Ishikawa (cell line): ENCODE results near the gene RBFOX1.

ENCODE experiments used
- CEBPB ChIP-seq: IDR thresholded peaks from 2 replicates; pipeline ENCODE4 v1.6.1; 2012
- CREB1 ChIP-seq: IDR thresholded peaks from 2 replicates; pipeline ENCODE4 v1.6.1; 2012; ENCODE audit warnings: low read depth
- EGR1 ChIP-seq: IDR thresholded peaks from 2 replicates; pipeline ENCODE4 v1.6.1; 2012
- EP300 ChIP-seq: IDR thresholded peaks from 2 replicates; pipeline ENCODE4 v1.6.1; 2012; ENCODE audit warnings: borderline replicate concordance
- FOXM1 ChIP-seq: IDR thresholded peaks from 2 replicates; pipeline ENCODE4 v1.6.1; 2012; ENCODE audit warnings: low read depth, borderline replicate concordance
- NFIC ChIP-seq: IDR thresholded peaks from 2 replicates; pipeline ENCODE4 v1.6.1; 2012
- RAD21 ChIP-seq: IDR thresholded peaks from 2 replicates; pipeline ENCODE4 v1.6.1; 2012; ENCODE audit warnings: low read depth
- TAF1 ChIP-seq: IDR thresholded peaks from 2 replicates; pipeline ENCODE4 v1.6.1; 2012; ENCODE audit warnings: low read depth, mild to moderate bottlenecking
- TCF12 ChIP-seq: IDR thresholded peaks from 2 replicates; pipeline ENCODE4 v1.6.1; 2012; ENCODE audit warnings: low read depth
- TEAD4 ChIP-seq: IDR thresholded peaks from 2 replicates; pipeline ENCODE4 v1.6.1; 2012
- YY1 ChIP-seq: IDR thresholded peaks from 2 replicates; pipeline ENCODE4 v1.6.1; 2012; ENCODE audit warnings: low read depth
- ZBTB7A ChIP-seq: IDR thresholded peaks from 2 replicates; pipeline ENCODE4 v1.6.1; 2012; ENCODE audit warnings: low read depth
- TF ChIP-seq, protein P1 (sequence below): IDR thresholded peaks from 2 replicates; pipeline ENCODE4 v1.6.1; 2012
- TF ChIP-seq, protein P2 (sequence below): IDR thresholded peaks from 2 replicates; pipeline ENCODE4 v1.6.1; 2012
- TF ChIP-seq, protein P3 (sequence below): IDR thresholded peaks from 2 replicates; pipeline ENCODE4 v1.6.1; 2012; ENCODE audit warnings: low read depth, mild to moderate bottlenecking

RBFOX1 gene

DNA sequence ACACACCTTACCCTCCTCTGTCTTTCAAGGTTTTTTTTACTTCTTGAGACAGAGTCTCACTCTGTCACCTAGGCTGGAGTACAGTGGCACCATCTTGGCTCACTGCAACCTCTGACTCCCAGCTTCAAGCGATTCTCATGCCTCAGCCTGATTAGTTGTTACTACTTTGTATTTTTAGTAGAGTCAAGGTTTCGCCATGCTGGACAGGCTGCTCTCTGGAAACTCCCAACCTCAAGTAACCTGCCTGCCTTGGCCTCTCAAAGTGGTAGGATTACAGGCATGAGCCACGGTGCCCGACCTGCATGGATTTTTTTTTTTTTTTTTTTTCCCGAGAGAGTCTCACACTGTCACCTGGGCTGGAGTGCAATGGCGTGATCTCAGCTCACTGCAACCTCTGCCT is 273.2 kb downstream of the RBFOX1 start:
- TF ChIP-seq, protein P1, sequence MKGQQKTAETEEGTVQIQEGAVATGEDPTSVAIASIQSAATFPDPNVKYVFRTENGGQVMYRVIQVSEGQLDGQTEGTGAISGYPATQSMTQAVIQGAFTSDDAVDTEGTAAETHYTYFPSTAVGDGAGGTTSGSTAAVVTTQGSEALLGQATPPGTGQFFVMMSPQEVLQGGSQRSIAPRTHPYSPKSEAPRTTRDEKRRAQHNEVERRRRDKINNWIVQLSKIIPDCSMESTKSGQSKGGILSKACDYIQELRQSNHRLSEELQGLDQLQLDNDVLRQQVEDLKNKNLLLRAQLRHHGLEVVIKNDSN, result no peak
- TF ChIP-seq NFIC (no peak), CREB1 (no peak), EGR1 (no peak), FOXM1 (no peak), TCF12 (no peak), ZBTB7A (no peak), EP300 (no peak), RAD21 (no peak), YY1 (no peak), TAF1 (no peak), CEBPB (no peak), TEAD4 (no peak)
- TF ChIP-seq, protein P2, sequence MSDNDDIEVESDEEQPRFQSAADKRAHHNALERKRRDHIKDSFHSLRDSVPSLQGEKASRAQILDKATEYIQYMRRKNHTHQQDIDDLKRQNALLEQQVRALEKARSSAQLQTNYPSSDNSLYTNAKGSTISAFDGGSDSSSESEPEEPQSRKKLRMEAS, result no peak
- TF ChIP-seq, protein P3, sequence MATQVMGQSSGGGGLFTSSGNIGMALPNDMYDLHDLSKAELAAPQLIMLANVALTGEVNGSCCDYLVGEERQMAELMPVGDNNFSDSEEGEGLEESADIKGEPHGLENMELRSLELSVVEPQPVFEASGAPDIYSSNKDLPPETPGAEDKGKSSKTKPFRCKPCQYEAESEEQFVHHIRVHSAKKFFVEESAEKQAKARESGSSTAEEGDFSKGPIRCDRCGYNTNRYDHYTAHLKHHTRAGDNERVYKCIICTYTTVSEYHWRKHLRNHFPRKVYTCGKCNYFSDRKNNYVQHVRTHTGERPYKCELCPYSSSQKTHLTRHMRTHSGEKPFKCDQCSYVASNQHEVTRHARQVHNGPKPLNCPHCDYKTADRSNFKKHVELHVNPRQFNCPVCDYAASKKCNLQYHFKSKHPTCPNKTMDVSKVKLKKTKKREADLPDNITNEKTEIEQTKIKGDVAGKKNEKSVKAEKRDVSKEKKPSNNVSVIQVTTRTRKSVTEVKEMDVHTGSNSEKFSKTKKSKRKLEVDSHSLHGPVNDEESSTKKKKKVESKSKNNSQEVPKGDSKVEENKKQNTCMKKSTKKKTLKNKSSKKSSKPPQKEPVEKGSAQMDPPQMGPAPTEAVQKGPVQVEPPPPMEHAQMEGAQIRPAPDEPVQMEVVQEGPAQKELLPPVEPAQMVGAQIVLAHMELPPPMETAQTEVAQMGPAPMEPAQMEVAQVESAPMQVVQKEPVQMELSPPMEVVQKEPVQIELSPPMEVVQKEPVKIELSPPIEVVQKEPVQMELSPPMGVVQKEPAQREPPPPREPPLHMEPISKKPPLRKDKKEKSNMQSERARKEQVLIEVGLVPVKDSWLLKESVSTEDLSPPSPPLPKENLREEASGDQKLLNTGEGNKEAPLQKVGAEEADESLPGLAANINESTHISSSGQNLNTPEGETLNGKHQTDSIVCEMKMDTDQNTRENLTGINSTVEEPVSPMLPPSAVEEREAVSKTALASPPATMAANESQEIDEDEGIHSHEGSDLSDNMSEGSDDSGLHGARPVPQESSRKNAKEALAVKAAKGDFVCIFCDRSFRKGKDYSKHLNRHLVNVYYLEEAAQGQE, result no peak

- TF ChIP-seq, protein P2, result no peak
- TF ChIP-seq CREB1, result no peak
- no peak for TF ChIP-seq RAD21
- no peak for TF ChIP-seq NFIC
- no peak for TF ChIP-seq TAF1
- TF ChIP-seq TEAD4, result no peak
- TF ChIP-seq ZBTB7A, result no peak
- no peak for TF ChIP-seq FOXM1
Measured at GRCh38 chr16:7612671-7613070, 280.0 kb downstream of the RBFOX1 start.

DNA sequence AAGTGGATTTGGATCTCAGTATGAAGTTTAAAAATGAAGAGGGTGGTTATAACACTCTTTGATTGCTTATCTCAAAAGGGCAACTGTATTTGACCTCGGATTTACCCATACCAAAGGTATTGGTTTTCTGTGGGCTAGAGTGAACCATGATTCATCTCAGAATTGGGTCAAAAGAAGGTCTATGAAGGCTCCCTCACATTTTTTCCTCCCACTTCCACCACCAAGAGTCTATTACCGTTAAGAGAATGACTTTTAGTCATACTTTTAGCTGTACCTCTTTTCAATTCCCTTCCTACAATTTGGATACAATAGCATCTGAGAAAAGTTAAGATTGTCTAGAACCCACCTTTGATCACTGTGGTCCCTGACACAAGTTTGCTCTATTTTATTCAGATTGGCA is 280.9 kb downstream of the RBFOX1 start:
- no peak for TF ChIP-seq NFIC

GRCh38 chr16:7614021-7614795 is 281.6 kb downstream of the RBFOX1 start:
- no peak for TF ChIP-seq RAD21
- TF ChIP-seq, protein P1, result no peak
- no peak for TF ChIP-seq NFIC
- TF ChIP-seq, protein P3, result no peak
- TF ChIP-seq TEAD4, result no peak
- TF ChIP-seq CEBPB, result no peak
- TF ChIP-seq TAF1, result no peak
- no peak for TF ChIP-seq TCF12
- TF ChIP-seq YY1, result no peak
- TF ChIP-seq, protein P2, result no peak
- TF ChIP-seq EP300, result no peak
- no peak for TF ChIP-seq EGR1
- no peak for TF ChIP-seq CREB1
- no peak for TF ChIP-seq ZBTB7A
- no peak for TF ChIP-seq FOXM1

- TF ChIP-seq EGR1 (no peak), TEAD4 (no peak), EP300 (no peak), TCF12 (no peak), ZBTB7A (no peak)
Measured at GRCh38 chr16:7615565-7615964, 282.9 kb downstream of the RBFOX1 start.
